NCI-H1048 (cell line): ENCODE data around the gene ITGB7.

ENCODE experiments used
- DNase-seq: peaks from one replicate; lab custom pipeline; 2025; lab: John Stamatoyannopoulos, UW

Gene ITGB7

GRCh38 chr12:53145383-53146260 is 61.4 kb downstream of the ITGB7 start:
- DNase-seq = no peak

- DNase-seq = no peak
These were observed 63.7 kb downstream of the ITGB7 start for GRCh38 chr12:53143355-53143754.
